Chondrocyte (in vitro differentiated cells): ENCODE results near the gene RELCH. TPM values are rescaled to one million over a fixed set of nuclear protein-coding genes. Genes with fewer than 3 reads are reported as not detected.

Experiments used
- DNase-seq: peaks from one replicate; pipeline ENCODE4 v3.0.0; 2021; ENCODE audit warnings: mixed read lengths, low spot score
- H3K27ac Mint-ChIP-seq: one replicate; pipeline ENCODE4 v1.8.0; 2021; ENCODE audit warnings: mild to moderate bottlenecking, moderate library complexity, mixed read lengths; ENCODE audit not compliant: unreplicated experiment
- H3K27me3 Mint-ChIP-seq: 2 replicates; pipeline ENCODE4 v1.8.0; 2021; ENCODE audit warnings: low read depth, mixed read lengths
- H3K36me3 Mint-ChIP-seq: 2 replicates; pipeline ENCODE4 v1.8.0; 2021; ENCODE audit warnings: low read depth, mixed read lengths
- H3K4me1 Mint-ChIP-seq: 2 replicates; pipeline ENCODE4 v1.8.0; 2021; ENCODE audit warnings: low read depth, mild to moderate bottlenecking, mixed read lengths
- H3K4me3 Mint-ChIP-seq: one replicate; pipeline ENCODE4 v1.8.0; 2021; ENCODE audit warnings: mild to moderate bottlenecking, moderate library complexity, mixed read lengths; ENCODE audit not compliant: unreplicated experiment
- H3K9me3 Mint-ChIP-seq: 2 replicates; pipeline ENCODE4 v1.8.0; 2021; ENCODE audit warnings: low read depth, mixed read lengths
- total RNA-seq: library from RNA; stranded (reverse); gene quantifications from 3 replicates; pipeline ENCODE4 v1.2.1, GENCODE V29; 2021
- TF ChIP-seq, protein P1 (sequence below): fragments of 200-600 bp; sonication (generic); IDR thresholded peaks from 2 replicates; pipeline ENCODE4 v1.5.0; 2021; ENCODE audit warnings: antibody characterized with exemption, mild to moderate bottlenecking, moderate library complexity

RELCH gene
- total RNA-seq, 1 donor from 2014 or later: 15.2 TPM

DNA sequence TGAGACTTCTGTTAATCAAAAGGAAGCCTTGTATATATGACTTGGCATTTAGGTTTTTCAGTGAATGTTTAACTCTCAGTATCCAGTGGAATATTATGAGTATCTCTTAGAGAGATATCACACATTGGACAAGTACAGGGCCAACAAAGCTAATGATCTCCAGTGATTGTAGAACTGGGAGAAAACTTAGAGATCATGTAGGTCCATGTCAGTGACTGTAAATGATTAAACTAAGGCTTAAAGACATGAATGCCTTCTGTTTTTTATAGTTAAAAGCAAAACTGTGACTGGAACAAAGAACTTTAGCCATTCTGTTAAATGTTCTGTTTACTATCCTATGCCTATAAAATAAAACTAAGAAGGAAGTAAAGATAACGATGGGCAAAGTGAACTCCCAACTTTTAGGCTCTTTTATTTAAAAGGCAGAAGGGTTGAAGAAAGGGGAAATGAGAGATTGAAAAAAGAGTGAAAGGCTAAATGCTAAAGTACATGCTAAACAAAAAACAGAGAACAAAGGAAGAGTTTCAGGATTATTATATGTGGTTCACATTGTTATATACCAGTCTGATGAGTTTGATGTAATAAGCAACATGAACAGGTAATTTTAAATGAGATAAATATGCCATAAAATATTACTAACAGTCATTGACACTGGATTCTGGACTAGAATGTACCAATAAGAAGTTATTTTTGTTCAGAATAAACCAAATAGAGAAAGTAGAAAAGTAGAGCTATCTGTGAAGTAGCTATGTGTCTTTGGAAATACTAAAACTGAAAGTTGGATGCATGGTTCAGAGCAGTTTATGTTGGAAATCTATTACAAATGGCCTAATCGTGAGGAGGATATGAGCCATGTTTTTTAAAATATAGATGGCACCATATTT lies 101.0 kb downstream of the RELCH start:
- no peaks in the 10 kb centered on the region for H3K9me3 Mint-ChIP-seq
- H3K4me3 Mint-ChIP-seq: no peak overlapping the region
- DNase-seq: no peak
- peaks cover 6% of the 10 kb centered on the region for H3K36me3 Mint-ChIP-seq
- no peak overlapping the region for H3K27ac Mint-ChIP-seq
- H3K4me1 Mint-ChIP-seq: peaks cover 16% of the 10 kb centered on the region
- no peaks in the 10 kb centered on the region for H3K27me3 Mint-ChIP-seq
- TF ChIP-seq, protein P1, sequence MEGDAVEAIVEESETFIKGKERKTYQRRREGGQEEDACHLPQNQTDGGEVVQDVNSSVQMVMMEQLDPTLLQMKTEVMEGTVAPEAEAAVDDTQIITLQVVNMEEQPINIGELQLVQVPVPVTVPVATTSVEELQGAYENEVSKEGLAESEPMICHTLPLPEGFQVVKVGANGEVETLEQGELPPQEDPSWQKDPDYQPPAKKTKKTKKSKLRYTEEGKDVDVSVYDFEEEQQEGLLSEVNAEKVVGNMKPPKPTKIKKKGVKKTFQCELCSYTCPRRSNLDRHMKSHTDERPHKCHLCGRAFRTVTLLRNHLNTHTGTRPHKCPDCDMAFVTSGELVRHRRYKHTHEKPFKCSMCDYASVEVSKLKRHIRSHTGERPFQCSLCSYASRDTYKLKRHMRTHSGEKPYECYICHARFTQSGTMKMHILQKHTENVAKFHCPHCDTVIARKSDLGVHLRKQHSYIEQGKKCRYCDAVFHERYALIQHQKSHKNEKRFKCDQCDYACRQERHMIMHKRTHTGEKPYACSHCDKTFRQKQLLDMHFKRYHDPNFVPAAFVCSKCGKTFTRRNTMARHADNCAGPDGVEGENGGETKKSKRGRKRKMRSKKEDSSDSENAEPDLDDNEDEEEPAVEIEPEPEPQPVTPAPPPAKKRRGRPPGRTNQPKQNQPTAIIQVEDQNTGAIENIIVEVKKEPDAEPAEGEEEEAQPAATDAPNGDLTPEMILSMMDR: no peak

DNA sequence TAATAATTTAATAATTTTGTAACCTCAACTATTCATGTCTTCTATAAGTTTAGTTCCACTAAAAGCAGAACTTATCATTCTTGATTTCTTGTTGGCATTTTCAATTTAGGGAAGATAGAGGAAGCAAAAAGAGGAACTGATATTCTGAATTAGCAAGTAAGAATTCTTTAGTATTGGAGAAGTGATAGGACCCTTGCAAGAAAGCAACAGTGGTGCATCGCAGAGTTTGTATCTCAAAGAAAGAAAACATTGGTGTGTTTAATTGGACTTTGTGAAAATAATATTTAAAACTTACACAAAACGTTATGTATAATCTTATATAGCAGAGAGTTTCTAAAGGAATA lies 101.6 kb downstream of the RELCH start:
- TF ChIP-seq, protein P1: no peak
- peaks cover 11% of the 10 kb centered on the region for H3K4me1 Mint-ChIP-seq
- H3K9me3 Mint-ChIP-seq: no peaks in the 10 kb centered on the region
- no peak for DNase-seq
- H3K4me3 Mint-ChIP-seq: no peak overlapping the region
- no peaks in the 10 kb centered on the region for H3K27me3 Mint-ChIP-seq
- no peak overlapping the region for H3K27ac Mint-ChIP-seq
- H3K36me3 Mint-ChIP-seq: peaks cover 6% of the 10 kb centered on the region

DNA sequence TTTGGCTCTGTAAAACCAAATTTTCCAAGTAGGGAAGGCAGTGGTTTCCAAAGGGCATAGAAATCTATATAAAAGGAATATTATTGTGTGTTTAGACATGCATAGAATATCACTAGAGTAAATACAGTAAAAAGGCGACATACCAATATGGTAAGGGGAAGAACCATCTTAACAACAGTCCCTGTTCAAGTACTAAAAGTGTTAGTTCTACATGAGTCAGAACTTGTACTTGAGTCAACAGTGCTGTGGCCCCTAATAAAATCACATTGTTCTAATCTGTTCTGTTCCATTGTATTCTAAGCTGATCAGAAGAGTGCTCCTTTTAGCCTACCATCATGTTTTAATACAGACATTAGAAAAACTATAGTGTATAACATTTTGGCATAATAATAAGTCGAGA lies 102.0 kb downstream of the RELCH start:
- Mint-ChIP-seq H3K4me1 (peaks cover 11% of the 10 kb centered on the region), H3K4me3 (no peak overlapping the region), H3K9me3 (no peaks in the 10 kb centered on the region), H3K27ac (no peak overlapping the region), H3K36me3 (peaks cover 8% of the 10 kb centered on the region), H3K27me3 (no peaks in the 10 kb centered on the region)
- TF ChIP-seq, protein P1: no peak
- DNase-seq: no peak

DNA sequence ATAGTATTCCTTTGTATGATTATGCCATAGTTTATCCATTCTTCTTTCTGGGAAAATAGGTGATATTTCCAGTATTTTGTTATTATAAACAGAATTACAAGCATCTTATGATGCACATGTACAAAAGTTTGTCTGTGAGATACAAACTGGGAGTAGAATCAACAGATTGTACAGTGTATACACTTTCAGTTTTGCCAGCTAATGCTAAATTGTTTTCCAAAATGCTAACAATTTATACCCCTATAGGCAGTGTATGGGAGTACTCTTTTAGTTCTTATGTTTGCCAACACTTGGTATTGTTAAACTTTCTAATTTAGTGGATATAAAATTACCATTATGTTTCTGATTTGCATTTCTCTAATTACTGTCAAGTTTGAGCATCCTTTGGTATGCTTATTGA lies 107.0 kb downstream of the RELCH start:
- H3K27me3 Mint-ChIP-seq: no peaks in the 10 kb centered on the region
- no peak overlapping the region for H3K27ac Mint-ChIP-seq
- H3K36me3 Mint-ChIP-seq: peaks cover 7% of the 10 kb centered on the region
- DNase-seq: no peak
- TF ChIP-seq, protein P1: no peak
- H3K4me1 Mint-ChIP-seq: no peaks in the 10 kb centered on the region
- no peaks in the 10 kb centered on the region for H3K9me3 Mint-ChIP-seq
- H3K4me3 Mint-ChIP-seq: no peak overlapping the region

DNA sequence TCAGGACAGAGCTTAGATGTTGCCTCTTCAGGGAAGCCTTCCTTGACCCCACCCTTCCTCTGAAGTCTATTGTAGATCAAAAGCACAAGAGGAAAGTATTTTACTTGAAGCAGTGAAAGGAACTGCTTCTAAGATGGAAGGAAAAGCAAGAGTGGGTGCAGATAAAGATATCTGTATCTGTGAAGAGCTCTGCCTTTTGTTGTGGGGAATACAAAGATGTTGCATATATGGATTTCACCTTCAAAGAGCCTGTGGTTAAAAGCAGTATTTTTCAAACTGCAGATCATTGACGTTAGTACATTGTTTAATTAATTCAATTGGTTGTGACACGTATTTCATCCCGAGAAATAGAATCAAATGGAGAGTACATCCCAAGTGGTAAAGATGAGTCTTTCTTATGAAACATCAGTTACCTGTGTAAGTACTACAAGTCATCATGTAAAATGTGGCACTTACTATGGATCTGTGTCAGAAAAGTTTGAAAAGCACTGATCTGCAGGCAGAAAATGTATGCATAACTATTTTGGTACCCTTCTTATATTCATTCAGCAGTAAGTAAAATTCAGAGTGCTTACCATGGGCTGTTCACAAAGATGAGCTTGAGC lies 113.4 kb downstream of the RELCH start:
- no peaks in the 10 kb centered on the region for H3K9me3 Mint-ChIP-seq
- H3K27me3 Mint-ChIP-seq: no peaks in the 10 kb centered on the region
- TF ChIP-seq, protein P1: no peak
- no peak for DNase-seq
- H3K27ac Mint-ChIP-seq: no peak overlapping the region
- H3K4me3 Mint-ChIP-seq: no peak overlapping the region
- peaks cover 27% of the 10 kb centered on the region for H3K36me3 Mint-ChIP-seq
- no peaks in the 10 kb centered on the region for H3K4me1 Mint-ChIP-seq
